GM19240 (cell line): ENCODE measurements around the gene STX8.

Source experiments
- DNase-seq: peaks from one replicate; pipeline ENCODE4 v3.0.0; 2011; ENCODE audit warnings: low spot score; ENCODE audit not compliant: insufficient read length

STX8 gene

DNA sequence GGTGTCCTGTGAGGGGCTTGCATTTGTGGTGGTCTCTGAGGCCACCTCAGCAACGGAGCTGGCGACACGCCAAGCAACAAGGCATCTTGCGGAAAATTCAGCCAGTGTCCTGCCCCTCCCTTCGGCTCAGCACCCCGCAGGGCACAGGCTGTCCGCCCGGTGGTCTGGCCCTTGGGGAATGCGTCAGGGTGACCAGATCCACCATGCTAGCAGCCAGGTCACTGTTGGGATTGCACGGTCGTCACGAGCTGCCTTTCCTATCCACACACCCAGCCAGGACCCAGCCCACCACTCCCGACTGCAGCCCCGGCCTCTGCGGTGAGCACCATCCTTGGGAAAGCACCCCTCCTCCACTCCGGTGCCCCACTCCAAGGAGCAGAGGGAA is 333.1 kb downstream of the STX8 start:
- no peak for DNase-seq

DNA sequence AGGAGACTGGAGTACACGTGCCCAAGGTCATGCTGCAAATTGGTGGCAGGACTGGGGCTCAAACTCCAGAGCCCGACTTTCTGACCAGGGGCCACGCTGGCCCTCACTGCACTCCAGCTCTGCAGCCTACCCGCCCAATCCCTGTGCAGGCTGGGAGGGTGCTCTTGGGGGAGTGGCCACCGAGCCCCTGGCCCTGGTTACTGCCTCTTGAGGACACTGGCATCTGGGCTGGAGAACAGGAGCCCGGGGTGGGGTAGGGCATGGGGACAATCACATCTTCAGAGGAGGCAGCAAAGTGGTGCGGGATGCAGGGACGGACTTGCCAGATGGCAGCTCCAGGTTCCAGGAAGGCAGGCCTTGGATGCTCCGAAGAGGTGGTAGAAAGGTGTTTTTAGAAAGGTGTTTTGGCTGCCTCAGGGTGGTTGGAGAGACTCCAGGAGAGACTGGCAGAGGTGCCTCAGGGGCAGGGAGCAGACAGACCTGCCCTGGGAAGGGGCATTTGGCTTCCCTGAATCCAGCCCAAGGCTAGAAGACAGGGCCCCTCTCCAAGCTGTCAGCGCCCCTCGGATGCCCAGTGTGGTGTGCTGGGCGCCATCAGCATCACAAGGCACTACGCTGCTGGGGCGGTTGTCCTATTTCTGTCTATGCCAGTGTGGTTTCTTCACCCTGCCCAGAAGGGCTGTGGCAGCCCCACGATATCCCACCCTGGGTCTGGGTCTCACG is 333.7 kb downstream of the STX8 start:
- no peak for DNase-seq

DNA sequence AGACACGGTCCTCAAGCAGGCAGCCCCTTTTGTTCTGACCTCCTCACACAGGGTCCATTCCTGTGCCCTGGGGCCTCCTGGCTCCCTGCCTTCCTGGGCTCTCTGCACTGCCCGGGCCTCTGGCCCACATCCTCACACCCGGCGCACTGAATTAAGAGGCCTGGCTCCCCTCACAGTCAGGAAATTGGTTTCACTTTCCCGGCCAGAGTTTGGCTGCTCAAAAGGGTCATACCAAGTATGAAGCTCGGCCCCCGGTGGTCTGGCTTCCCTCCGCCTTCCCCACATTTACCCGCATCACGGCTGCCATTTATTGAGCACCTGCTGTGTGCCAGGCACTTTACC is 334.3 kb downstream of the STX8 start:
- DNase-seq: no peak

DNA sequence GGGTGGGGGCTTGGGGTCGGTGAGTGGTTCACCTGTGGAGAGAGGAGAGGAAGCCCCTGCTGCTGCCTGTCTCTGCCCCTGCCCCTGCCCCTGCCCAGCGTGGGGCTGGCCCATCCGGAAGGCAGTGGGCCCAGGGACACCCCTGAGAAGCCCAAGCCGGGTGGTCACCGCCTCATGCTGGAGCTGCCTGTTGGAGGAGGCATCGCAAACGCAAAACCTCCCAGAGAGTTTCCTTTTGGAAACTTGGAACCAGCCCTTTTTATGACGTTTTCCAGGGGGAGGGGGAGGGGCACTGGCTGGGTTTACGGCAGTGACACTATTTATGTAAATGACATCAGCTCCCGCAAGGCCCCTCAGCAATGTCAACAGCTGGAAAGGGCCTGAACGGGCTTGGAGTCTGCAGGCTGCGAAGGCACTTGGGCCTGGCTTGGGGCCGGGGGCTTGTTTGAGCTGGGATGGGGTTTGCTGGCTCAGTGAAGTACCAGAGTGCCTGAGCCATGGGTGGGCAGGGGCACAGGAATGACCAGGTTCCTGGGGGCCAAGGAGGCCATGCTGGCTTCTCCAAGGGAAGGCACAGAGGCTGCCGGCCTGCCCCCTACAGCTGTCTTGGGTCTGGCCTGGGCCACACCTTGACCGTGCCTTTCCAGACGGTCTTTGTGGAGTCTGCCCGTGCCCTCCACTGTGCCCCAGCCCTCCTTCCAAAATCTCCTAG is 334.8 kb downstream of the STX8 start:
- DNase-seq: no peak

DNA sequence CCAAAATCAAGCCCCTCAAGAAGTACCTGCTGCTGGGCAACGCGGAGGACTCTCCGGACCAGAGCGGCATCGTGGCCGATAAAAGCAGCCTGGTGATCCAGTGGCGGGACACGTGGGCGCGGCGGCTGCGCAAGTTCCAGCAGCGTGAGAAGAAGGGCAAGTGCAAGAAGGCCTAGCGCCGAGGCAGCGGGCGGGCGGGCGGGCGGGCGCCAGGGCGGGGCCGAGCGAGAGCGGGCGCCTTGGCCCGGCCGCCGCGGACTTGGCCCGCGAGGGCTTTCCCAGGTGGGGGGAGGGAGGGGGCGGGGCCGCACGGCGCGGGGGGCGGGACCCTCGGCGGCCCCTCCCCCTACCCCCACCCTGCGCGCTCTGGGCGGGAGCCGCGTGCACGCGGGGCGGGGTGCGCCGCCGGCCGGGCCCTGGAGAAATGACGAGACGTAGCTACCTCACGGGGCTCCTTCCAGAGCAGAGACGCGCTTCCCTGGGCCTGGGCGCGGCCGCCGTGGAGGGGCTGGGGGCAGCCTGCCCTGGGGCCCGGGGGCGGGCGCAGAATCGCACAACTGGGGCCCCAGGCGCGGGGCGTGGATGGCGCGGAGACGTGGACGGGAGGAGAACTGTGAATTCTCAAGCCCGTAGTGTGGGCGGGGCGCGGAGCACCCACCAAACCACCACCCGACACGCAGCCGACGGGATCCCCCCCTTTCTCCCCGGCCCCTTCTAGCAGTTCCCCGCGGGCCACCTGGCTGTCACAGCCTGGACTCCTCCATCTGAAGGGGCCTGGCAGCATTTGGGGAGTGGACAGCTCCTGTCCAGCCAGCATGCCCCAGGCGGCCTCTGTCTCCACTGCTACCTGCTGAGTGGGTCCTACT is 335.6 kb downstream of the STX8 start:
- peak; percentile 80 for DNase-seq

DNA sequence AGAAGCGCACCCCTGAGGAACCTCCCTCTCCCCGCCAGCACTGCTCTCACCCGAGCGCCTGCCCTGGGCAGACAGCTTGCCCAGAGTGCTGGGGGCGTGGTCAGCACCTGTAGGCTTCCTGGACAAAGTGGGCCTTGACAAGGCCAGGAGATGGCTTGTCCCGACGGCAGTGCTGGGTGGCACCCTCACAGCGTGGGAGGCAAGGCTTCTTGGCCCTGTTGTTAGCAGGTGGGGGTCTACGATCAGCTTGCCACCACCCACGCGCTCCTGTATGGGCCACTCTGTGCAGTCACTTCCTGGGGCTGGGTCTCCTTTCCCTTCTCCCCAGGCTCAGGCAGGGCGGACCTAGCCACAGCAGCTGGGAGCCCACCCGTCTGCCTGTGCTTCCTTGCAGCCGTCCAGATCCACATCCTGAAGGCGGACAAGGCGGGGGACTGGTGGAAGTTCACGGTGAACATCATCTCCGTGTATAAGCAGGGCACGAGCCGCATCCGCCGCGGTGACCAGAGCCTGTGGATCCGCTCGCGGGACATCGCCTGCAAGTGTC is 336.3 kb downstream of the STX8 start:
- no peak for DNase-seq

DNA sequence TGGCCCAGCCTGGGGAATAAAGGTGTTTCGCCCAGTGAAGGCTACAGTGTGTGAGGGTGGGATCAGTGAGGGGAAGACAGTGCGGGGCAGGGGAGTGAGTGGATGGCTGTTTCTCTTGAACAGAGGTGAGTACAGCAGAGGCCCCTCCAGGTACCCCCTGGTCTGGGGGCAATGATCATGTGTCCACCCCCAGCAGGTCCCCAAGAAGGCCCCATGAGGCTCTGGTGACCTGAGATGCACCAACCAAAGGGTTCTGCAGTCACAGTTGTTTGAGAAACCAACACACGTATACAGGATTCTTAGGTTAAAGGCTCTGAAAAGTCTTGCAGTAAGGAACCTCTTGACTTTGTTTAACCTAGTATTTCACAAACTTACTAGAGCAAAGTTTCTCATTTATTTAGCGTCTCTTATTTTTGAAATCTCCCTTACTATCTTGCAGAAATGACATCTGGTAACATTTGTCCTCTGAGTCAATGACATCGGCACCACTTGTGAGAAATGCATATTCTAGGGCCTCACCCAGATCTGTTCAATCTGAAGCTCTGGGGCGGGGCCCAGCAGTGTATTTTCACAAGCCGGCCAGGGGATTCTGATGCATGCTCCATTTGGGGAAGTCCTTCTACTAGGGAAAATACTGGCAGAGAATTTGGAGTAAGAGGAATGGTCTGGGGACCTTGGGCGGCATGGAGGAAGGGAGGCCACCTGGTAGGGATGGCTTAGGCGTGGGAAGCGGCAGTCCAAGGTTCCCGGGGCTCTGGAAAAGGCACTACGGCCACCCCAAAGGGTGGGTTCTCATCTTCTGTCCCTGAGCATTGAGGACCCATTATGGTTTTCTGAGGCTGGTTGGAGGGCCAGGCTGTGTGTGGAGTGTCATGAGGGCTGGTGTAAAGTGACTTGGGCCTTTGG is 337.0 kb downstream of the STX8 start:
- no peak for DNase-seq

DNA sequence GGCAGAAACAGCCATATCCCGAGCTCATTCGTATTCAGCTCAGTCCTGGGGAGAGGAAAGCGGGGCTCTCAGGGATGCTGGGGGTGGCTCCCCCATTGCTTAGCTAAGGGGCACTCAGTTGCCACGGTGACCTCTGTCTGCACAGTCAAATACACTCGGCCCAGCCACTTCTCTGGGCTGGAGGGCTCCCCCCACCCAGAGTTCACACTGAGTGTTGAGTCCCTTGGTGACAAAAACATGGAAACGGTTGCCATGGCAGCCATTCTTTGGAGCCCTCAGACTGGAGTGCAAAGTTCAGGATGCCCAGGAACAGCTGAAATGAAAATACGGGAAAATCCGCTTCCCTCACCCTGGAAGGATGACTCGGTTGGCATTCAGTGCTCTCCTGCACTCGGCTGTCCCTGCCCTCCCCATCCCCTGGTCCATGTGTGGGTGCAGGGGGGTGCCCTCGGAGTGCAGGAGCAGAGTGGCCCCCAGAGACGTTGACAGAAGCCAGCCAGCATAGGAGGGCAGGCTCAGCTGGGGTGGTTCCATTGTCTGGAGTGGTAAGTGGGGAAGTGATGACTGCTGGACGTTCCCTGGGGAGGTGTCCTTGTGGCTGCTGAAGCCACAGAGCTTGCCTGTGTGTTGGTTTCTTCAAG is 337.8 kb downstream of the STX8 start:
- DNase-seq: no peak

DNA sequence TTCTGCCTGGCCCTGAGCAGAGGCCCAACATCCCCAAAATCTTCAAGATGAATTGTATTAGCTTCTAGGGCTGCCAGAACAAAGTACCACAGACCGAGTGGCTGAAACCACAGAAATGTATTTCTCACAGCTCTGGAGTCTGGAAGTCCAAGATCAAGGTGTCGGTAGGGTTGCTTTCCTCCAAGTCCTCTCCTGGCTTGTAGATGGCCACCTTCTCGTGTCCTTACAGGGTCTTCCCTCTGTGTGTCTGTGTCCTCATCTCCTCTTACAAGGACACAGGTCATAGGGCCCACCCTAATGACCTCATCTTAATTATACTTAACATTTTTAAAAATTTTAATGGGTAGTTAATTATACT is 338.6 kb downstream of the STX8 start:
- no peak for DNase-seq

DNA sequence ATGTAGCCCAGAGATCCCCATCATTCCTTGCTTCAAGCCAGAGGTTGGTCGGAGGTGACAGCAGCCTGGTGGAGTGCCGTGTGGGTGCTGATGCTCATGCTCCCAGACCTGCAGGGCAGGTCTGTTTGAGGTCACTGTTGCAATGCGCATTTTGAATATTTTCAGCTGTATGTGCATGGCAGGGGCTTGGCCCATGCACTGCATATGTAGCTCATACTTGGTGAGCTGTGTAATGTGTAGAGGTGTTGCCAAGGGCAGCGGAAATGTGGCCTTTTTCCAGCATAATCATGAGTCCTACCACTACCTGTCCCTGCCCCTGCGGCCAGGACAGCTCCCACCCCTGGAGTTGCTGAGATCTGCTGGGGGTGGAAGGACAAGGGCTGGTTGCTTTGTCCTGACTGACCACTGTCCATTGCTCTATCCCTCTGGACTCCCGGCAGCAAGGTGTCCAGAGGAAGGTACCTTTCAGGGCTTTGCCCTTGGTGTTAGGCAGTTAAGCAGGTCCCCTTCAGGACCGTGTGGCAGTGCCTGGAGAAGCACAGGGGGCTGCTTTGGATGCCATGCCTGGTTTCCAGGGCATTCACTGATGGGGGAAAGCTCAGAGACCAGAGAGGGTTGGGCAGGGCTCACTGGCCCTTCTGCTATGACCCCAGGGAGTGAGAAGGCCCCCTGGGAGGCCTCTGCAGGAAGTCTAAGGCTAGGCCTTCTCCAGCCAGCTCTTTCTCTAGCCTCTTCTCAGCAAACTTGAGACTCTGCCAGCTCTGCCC is 339.2 kb downstream of the STX8 start:
- no peak for DNase-seq

DNA sequence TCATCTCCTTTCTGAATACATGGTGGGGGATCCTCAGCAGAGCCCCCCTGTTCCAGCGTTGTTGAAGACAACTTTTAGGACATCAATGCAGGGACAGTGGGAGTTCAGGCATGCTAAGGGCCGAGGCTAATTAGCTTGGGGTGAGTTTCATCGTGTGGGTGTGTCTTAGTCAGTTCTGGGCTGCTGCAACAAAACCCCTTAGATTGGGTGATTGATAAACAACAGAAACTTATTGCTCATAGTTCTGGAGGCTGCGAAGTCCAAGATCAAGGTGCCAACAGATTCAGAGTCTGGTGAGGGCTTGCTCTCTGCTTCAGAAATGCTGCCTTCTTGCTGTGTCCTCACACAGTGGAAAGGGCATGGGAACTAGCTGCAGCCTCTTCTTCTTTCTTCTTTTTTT is 340.3 kb downstream of the STX8 start:
- no peak for DNase-seq

DNA sequence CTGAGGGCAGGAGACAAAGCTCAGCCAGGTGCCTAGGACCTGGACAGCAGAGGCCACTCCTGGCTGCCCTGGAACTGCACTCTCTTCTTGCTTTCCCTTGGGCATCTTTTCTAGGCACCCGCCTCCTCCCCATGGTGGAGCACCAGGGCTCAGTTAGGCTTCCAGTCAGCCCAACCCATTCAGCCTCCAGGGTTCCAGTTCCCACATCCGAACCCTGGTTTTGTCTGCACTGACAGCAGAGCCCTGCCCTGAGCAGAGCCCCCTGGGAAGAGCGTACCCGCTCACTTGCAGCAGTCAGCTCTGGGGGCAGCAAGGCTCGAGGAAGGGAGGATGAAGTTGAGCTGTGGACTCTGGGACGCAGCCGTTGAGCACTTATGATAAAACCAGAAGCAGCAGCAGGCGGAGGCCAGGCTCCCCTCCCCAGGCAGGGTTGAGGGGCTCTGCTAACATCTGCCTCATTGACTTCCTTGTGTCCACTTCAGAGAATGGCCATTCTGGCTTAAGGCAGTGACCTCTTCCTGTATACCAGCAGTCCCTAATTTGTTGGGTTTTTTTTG is 341.2 kb downstream of the STX8 start:
- no peak for DNase-seq

DNA sequence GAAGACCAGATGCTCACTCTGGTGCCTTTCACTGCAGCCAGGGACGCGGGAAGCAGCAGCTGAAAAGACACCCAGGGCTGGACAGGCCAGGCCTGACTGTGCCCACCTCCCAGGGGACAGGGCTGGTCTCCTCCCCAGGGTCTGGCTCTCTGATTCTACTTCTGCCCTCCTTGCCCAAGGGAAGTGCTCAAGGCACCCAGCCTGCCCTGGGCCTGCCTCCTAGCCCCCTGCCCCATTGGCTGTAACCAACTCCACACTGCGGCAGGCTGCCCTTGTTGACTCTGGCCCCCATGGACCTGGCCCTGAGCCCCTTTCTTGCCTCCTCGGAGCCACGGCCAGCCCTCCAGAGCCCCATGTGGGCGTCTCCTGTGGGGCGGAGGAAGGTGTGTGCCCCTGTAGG is 341.9 kb downstream of the STX8 start:
- DNase-seq: no peak

DNA sequence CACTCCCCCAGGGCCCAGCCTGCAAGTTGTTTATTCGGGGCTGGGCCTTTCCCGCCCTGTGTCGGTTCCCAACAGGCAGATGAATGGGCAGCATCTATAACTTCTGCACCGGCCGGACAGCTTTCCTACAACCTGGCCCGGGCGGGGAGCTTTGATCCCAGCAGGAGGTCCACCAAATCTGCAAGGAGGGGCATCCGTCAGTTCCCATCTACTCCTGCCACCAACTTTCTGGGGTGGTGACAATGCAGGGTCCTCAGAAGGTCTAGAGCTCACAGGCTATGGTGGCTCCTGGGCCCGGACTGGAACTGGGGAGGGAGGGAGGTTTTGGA is 342.4 kb downstream of the STX8 start:
- no peak for DNase-seq

DNA sequence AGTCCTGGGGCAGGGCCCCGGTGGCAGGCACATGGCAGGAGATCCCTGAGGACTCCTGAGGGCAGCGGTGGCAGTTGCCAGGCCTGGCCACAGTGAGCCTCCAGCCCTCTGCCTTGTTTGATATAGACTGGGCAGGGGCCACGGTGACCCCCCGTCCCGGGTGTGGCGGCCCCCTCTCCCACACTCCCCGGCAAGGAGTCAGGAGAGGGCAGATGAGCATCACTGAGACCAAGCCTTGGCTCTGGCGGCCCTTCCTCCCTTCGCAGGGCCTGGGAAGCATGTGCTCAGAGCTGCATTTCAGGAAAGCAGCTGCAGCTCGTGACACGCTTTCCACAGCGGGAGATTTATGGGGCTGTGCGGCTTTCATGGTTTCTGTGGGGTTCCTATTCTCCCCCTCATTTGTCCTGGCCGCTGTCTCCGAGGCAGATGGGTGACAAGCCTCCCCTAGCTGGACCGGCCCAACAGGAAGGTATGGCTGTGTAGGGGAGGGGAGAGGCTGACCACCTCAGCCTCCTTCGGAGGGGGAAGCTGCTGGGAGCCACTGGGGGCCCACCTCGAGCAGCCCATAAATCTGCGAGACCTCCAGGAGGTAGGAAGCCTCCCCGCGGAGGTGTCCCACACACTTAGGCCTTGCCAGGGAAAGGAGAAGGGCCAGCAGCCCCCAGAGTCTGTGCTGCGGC is 342.9 kb downstream of the STX8 start:
- DNase-seq: no peak

DNA sequence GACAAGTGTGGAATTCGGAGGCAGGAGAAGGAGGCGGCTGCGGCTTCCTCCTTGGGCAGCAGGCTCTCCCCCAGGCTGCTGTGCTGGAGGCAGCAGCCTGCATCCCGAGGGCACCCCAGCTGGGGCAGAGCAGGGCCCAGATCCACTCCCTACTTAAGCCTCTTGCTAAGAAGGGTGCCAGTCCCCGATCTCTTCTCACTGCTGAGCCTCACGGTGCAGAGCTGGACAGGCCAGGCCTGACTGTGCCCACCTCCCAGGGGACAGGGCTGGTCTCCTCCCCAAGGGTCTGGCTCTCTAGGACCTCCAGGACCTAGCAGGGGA is 343.5 kb downstream of the STX8 start:
- DNase-seq: no peak

DNA sequence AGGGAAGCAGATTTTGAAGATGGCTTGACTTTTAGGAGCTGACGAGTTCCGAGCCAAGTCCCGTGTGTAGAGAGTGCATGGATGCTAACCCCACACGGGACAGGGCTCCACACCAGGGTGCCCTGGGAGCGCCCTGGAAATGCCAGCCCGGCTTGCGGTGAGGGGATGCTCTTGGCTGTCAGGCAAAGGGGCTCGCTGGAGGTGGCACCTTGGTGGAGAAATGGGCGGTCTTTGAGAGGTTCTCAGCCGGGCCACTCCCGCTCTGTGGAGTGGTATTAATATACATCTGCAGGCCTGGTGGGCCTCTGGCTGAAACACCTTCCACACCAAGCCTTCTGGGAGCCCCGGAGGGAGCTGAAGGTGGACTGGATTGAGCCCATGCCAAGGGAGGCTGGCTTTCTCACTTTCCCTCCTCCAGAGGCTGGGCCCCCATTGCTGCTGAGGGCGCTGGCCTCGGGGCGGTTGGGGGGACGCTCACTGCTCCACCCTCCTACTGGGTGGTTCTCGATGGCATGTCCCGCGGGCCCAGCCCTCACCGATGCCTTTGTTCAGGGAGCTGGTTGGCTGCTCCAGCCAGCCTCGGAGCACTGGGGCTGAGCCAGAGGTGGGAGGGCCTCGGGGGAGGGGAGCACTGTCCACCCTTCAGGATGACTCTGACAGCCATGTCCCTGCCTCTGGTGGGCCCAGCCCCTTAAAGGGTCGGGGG is 344.0 kb downstream of the STX8 start:
- no peak for DNase-seq

DNA sequence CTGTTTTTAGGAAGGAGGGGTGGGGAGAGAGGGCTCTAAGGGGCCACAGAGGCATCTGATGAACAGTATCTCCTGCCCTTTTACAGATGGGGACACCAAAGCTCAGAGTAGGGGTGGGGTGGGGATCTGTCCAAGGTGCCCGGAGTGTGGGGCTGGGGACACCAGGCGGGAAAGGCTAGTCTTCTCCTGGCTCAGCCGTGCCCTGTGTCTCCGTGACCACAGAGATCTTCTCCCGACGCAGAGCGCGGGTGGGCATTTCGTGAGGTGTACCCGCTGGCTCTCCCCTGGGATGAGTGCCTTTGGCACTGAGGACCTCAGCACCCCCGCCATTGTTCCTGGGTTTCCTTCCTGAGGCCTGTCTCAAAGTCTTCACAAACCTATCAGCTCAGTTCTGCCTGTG is 344.8 kb downstream of the STX8 start:
- no peak for DNase-seq

DNA sequence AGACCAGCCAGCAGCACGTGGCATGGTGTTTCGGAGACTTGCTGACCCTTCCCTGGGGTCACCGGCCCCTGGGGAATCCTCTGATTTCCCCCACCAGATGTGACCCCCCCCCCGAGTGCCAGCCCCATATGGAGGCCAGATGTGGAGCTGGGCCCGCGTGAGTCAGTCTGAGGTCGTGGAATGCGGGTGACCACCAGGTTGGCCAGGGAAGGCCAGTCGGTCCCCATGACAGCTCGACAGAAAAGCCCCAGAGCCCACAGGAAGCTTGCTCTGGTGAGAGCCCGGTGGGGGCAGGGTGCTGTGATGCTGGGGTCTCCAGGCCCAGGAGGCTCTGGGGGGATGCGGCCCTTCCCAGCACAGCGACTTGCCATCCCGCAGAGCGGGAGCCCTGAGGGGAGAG is 345.3 kb downstream of the STX8 start:
- DNase-seq: no peak
